Glomerular endothelial cell (primary cell): ENCODE measurements around the gene CLN6. TPM values are rescaled to one million over a fixed set of nuclear protein-coding genes. Genes with fewer than 3 reads are reported as not detected.
"Not testable (repeated sequence)": the region's sequence is repeated elsewhere in the genome, so short reads cannot be mapped to it uniquely, and the experiment has no call there.

Experiments used
- DNase-seq: peaks from one replicate; pipeline ENCODE4 v3.0.0-alpha.2; 2011; ENCODE audit warnings: low read depth, low spot score; ENCODE audit errors: extremely low read depth
- total RNA-seq: library from RNA; depleted of rRNA; stranded (reverse); fragments of >200 nt; gene quantifications from 2 replicates; pipeline ENCODE4 v1.2.3, GENCODE V29; 2015

Gene CLN6
- total RNA-seq, 1 donor from 2014 or later = 26.3 TPM

- DNase-seq = no peak
These were observed 5.4 kb downstream of the CLN6 start for GRCh38 chr15:68224108-68224507.

GRCh38 chr15:68223171-68223570 is 6.4 kb downstream of the CLN6 start:
- no peak for DNase-seq

- DNase-seq = not testable (repeated sequence)
These were observed 7.1 kb downstream of the CLN6 start for GRCh38 chr15:68222432-68222743.

- DNase-seq = not testable (repeated sequence)
These were observed 7.7 kb downstream of the CLN6 start for GRCh38 chr15:68221530-68222431.

- no peak for DNase-seq
These were observed 8.6 kb downstream of the CLN6 start for GRCh38 chr15:68220967-68221366.

- no peak for DNase-seq
These were observed 9.0 kb downstream of the CLN6 start for GRCh38 chr15:68220489-68220888.

GRCh38 chr15:68218847-68219798 is 10.4 kb downstream of the CLN6 start:
- DNase-seq = no peak

GRCh38 chr15:68218331-68218730 is 11.2 kb downstream of the CLN6 start:
- no peak for DNase-seq

- DNase-seq = no peak
These were observed 12.2 kb downstream of the CLN6 start for GRCh38 chr15:68217341-68217740.

- no peak for DNase-seq
These were observed 14.7 kb downstream of the CLN6 start for GRCh38 chr15:68214838-68215254.

- DNase-seq = no peak
These were observed 15.3 kb downstream of the CLN6 start for GRCh38 chr15:68213991-68214837.

- not testable (repeated sequence) for DNase-seq
These were observed 16.1 kb downstream of the CLN6 start for GRCh38 chr15:68213491-68213845.

- no peak for DNase-seq
These were observed 17.7 kb downstream of the CLN6 start for GRCh38 chr15:68211656-68212320.

- DNase-seq = no peak
These were observed 18.5 kb downstream of the CLN6 start for GRCh38 chr15:68210821-68211655.

GRCh38 chr15:68210409-68210756 is 19.1 kb downstream of the CLN6 start:
- no peak for DNase-seq

- no peak for DNase-seq
These were observed 19.7 kb downstream of the CLN6 start for GRCh38 chr15:68209735-68210408.

GRCh38 chr15:68209272-68209671 is 20.3 kb downstream of the CLN6 start:
- no peak for DNase-seq

GRCh38 chr15:68208636-68209240 is 20.8 kb downstream of the CLN6 start:
- DNase-seq = no peak
